ENCODE data around the gene PTPN14.

DNA sequence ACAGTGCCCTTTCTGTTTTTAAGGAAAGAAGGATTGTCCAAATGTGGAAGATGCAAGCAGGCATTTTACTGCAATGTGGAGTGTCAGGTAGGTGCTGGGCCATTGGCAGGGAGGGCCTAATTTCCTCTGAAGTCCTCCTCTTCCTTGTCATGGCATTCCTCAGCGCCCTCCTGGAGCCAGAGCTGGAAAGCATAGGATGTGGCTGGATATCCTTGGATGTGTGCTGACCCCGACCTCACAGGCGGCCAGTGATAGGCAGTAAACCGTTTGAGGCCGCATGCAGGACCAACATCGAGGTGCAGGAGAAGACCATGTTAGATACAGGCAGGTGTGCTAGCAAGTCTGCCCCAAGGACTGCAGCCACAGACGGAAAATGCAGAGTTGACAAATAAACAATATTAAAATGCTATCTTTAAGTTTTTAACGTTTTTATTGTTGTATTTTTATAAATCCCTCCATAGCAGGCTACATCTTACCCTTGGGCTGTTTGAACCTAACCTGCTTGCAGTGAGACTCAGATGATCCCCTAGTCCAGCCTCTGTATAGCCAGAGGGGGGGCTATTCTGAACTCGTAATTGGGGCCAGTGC is 246.1 kb downstream of the PTPN14 start:
- TF ChIP-seq POLR2A (IDR thresholded peaks at IDR 0.05), result no peak
- TF ChIP-seq, protein P1, sequence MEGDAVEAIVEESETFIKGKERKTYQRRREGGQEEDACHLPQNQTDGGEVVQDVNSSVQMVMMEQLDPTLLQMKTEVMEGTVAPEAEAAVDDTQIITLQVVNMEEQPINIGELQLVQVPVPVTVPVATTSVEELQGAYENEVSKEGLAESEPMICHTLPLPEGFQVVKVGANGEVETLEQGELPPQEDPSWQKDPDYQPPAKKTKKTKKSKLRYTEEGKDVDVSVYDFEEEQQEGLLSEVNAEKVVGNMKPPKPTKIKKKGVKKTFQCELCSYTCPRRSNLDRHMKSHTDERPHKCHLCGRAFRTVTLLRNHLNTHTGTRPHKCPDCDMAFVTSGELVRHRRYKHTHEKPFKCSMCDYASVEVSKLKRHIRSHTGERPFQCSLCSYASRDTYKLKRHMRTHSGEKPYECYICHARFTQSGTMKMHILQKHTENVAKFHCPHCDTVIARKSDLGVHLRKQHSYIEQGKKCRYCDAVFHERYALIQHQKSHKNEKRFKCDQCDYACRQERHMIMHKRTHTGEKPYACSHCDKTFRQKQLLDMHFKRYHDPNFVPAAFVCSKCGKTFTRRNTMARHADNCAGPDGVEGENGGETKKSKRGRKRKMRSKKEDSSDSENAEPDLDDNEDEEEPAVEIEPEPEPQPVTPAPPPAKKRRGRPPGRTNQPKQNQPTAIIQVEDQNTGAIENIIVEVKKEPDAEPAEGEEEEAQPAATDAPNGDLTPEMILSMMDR (IDR thresholded peaks at IDR 0.05), result no peak
